T-helper 1 cell (primary cell): ENCODE data around the gene PSPC1.
A peak's percentile ranks its signal among the peaks of the same experiment; 100 is the strongest.
"Not testable (repeated sequence)": the region's sequence is repeated elsewhere in the genome, so short reads cannot be mapped to it uniquely, and the experiment has no call there.

ENCODE experiments used
- DNase-seq, 5 donors: peaks; one replicate each; pipeline ENCODE4 v3.0.0-alpha.2; 2012 to 2020

PSPC1 gene

GRCh38 chr13:19759669-19760068 is 23.1 kb downstream of the PSPC1 start:
- no peak for DNase-seq

- no peak for DNase-seq
These were observed 40.1 kb downstream of the PSPC1 start for GRCh38 chr13:19742643-19743042.

- no peak for DNase-seq
These were observed 44.7 kb downstream of the PSPC1 start for GRCh38 chr13:19737844-19738557.

GRCh38 chr13:19726611-19727010 is 56.1 kb downstream of the PSPC1 start:
- no peak for DNase-seq

GRCh38 chr13:19725320-19725719 is 57.4 kb downstream of the PSPC1 start:
- DNase-seq: no peak

DNA sequence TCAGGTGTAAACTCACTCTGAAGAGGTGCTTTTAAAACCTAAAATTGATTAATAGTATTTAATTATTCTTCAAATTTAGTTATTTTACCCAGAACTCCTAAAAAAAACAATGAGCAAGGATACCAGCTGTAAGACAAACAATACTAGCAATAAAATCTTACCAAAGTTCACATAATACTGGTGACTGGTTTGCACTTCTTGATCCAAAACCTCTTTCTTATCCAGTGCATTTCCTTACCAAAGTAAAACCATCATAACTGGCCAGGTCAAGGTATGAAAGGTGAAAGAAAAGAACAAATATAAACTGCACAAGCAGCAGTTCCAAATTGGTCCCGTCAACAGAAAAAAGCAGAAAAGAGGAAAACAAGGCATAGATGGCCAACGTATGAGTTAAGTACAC is 62.7 kb downstream of the PSPC1 start:
- no peak for DNase-seq

- DNase-seq: peak in 1 of 5 donors; percentile 71
These were observed 69.4 kb downstream of the PSPC1 start for GRCh38 chr13:19713186-19713965.

DNA sequence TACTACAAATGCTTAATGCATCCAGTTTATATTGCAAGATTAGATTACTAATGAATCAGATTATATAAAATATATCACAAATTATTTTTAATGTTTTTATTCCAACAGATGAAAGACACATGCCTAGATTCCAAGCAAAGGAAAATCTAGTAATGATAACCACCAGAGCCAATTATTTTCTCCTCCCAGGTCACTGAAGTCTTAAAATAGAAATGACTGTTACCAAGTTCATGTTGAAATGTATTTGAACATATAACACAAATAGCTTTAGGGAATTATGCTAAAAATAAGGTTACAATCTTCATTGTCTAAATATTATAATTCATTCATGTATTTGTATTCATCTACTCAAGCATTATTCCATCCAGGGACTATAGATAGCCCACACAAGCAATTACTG is 73.0 kb downstream of the PSPC1 start:
- not testable (repeated sequence) for DNase-seq

DNA sequence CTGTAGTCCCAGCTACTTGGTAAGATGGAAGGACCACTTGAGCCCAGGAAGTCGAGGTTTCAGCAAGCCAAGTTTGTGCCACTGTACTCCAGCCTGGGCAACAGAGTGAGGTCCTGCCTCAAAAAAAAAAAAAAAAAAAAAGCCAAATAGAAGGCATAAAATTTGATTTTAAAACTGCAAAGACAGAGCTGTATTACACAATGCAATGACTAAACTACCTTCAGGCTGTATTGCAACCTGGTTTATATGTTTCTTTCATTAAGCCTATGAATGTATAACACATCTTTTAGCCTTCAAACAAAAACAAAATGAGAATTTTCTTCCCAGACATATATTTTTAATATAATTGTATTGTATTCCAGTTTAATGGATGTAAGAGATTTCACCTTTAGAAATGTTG is 73.7 kb downstream of the PSPC1 start:
- DNase-seq: not testable (repeated sequence)

GRCh38 chr13:19704256-19704655 is 78.5 kb downstream of the PSPC1 start:
- not testable (repeated sequence) for DNase-seq

- DNase-seq: not testable (repeated sequence)
These were observed 81.1 kb downstream of the PSPC1 start for GRCh38 chr13:19701619-19702018.

DNA sequence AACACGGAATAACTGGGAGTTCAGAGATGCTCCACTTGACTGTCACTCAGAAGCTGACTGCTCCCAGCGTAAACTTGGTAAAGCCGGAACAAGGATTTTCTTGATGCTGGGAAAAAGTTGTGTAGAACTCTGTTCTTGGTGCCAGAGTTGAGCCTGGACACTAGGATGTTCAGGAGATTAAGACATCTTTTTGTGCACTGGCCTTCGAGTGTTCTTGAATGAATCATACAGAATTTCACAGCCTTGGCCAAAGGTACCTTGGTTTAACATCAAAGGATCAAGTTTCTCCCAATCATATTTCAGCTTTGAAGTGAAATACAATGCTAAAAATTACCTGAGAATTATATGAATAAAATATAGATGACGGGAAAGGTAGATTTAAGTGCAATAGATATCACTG is 81.8 kb downstream of the PSPC1 start:
- not testable (repeated sequence) for DNase-seq

DNA sequence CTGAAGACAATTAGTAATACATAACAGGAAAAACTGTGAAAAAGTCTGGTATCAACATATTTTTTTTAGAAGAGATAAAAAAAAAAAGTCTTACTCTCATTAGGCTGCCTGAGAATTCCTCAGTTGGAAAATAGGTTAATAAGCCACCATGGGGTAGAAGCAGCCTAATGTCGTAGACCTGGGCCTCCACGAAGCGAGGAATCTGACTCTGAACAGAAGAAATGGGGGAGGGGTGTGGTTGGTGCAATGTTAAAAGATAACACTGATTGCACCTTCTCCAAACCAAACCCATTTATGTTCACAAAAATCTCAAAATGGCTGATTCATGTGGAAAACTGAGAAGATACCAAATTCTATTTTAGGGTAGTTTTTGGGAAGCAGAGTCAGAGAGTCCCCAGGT is 86.9 kb downstream of the PSPC1 start:
- no peak for DNase-seq

DNA sequence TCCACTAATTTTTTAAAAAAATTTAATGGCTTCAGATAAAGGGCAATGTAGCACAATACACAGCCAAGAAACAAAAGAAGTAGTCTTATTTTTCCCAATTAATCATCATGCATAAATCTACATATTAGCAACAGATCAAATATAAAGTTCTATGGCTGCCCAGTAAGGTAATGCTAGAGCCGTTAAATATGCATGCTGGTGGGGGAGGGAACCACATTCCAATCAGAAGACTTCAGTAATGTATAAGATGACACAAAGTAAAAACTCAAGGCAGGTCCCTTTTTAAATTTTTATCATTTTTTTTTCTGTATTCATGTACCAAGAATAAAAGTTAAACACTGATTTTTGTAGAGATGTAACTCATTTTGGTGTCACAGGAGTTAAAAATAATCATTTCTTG is 87.3 kb downstream of the PSPC1 start:
- DNase-seq: no peak

DNA sequence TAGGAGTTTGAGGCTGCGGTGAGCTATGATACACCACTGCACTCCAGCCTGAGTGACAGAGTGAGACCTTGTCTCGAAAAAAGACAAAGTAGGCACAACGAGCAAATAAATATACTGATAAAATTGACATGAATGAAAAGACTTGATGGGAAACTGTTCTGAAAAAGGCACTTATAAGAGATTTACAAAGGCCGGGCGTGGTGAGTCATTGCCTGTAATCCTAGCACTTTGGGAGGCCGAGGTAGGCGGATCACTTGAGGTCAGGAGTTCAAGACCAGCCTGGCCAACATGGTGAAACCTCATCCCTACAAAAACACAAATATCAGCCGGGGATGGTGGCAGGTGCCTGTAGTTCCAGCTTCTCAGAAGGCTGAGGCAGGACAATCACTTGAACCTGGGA is 91.3 kb downstream of the PSPC1 start:
- DNase-seq: not testable (repeated sequence)

- DNase-seq: no peak
These were observed 97.3 kb downstream of the PSPC1 start for GRCh38 chr13:19685437-19685836.

DNA sequence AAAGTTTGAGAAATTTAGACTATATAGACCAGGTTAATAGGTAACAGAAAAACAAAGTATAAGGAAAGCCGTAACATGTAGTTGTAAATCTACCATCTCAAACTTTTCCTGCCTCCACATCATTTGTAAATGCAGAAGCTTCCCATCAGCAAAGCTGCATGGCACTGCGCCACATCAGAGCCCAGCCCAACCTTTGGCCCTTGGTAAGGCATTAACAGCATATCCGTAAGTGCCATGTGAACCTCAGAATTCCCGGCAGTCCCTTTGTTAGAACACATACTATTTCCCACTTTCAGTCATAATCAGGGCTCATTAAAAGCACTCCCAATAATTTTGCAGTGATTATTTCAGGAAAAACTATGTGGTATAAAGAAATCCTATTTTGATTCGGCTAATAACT is 97.7 kb downstream of the PSPC1 start:
- DNase-seq: no peak

- peak in 1 of 5 donors; percentile 4 for DNase-seq
These were observed 101.2 kb downstream of the PSPC1 start for GRCh38 chr13:19681517-19681916.

DNA sequence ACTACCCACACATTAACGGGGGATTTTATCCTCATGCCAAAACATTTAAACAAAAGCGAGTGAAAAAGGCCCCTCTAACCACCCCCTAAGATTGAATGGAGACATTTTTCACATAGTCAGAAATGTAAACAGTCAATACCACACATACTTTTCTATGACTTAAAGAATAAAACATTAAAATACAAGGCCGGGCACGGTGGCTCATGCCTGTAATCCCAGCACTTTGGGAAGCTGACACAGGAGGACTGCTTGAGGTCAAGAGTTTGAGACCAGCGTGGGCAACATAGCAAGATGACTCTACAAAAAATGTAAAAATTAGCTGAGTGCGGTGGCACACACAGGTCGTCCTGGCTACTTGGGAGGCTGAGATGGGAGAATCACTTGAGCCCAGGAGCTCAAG is 102.0 kb downstream of the PSPC1 start:
- DNase-seq: no peak

- no peak for DNase-seq
These were observed 106.6 kb downstream of the PSPC1 start for GRCh38 chr13:19676168-19676567.

DNA sequence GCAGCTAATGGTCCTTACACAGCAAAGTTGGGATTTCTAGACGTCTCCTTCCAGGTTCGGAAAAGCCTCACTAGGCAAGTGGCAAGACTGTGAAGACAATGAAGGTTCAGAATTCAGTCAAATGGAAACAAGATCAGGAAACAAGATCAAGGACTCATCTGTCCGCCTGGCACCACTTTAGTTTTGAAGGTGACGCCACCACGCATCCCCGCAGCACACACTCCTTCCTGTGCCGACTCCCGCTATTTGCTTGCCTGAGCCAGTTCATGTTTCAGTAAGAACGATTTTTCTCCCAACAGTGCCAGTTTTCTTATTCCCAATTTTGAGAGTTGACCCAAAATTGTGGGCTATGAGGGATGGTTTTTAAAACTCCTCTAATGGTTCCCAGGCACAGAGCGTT is 107.8 kb downstream of the PSPC1 start:
- no peak for DNase-seq

- no peak for DNase-seq
These were observed 109.0 kb downstream of the PSPC1 start for GRCh38 chr13:19673473-19674430.

DNA sequence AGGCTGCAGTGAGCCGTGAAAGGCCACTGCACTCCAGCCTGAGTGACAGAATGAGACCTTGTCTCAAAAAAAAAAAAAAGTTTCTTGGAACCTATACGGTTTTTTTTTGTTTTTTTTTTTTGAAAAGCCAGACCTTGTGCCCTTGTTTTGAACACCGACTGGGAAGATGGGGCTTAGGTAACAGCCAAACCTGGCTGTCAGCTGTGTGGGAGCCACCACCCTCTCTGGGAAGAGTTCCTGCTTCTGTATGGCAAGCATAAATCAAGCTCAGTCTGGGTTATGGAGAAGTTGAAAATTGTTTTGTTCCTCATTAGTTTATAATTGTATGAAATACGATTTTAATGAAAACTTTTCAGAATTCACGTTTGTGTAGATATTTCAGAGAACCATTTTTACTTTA is 109.8 kb downstream of the PSPC1 start:
- no peak for DNase-seq
